ENCODE measurements around the gene USP47. TPM values are rescaled to one million over a fixed set of nuclear protein-coding genes. Genes with fewer than 3 reads are reported as not detected.

Gene USP47
- total and polyA plus RNA-seq, 2 experiments from 2014 or later = 16.3 to 36.7 TPM

DNA sequence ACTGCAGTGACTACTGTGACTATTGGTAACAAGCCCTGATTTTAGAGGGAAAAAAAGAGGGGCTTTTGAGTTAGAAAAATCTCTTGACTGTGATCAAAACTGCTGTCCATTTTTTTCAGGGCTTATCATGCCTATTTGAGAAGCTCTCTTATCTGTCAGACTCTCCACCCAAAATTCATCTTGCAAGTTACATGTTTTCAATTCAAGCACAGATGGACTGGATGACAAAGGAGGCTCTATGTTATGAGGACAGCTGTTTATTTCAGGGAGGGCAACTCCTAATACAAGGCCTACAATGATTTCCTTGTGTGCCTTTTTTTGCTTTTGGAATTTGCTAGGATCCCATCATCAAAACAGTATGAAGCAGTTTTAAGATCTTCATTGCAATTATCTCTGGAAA lies 35.2 kb upstream of the USP47 start:
- Histone ChIP-seq H3K4me2 (no peak overlapping the region), H3K36me3 (ENCODE audit: insufficient read depth) (no peaks in the 10 kb centered on the region), H3K79me2 (replicated peaks; ENCODE audit: insufficient read depth) (no peaks in the 10 kb centered on the region), H3K27me3 (ENCODE audit: insufficient read depth) (no peaks in the 10 kb centered on the region), H3K4me1 (ENCODE audit: insufficient read depth) (no peaks in the 10 kb centered on the region), H2AFZ (no peak overlapping the region), H3F3A (replicated peaks; ENCODE audit: low read depth) (no peaks in the 10 kb centered on the region), H3K9me2 (ENCODE audit: insufficient read depth) (no peaks in the 10 kb centered on the region), H4K20me1 (replicated peaks; ENCODE audit: insufficient read depth) (no peaks in the 10 kb centered on the region), H3K27ac (ENCODE audit: low read depth) (no peak overlapping the region), H3K4me3 (no peak overlapping the region)
- Mint-ChIP-seq H3K4me3 (no peak overlapping the region), H3K27ac (no peak overlapping the region), H3K4me1 (0 out of 3 replicates have a peak, but pooled peaks cover 2% of the 10 kb centered on the region), H3K36me3 (ENCODE audit: low read depth) (no peaks in the 10 kb centered on the region), H3K9me3 (no peaks in the 10 kb centered on the region), H3K27me3 (ENCODE audit: insufficient read depth, low read depth, poor library complexity) (peaks cover 2% of the 10 kb centered on the region)
- DNase-seq (ENCODE audit: low spot score) (no peak), ATAC-seq (no peak)
- TF ChIP-seq, protein P1, sequence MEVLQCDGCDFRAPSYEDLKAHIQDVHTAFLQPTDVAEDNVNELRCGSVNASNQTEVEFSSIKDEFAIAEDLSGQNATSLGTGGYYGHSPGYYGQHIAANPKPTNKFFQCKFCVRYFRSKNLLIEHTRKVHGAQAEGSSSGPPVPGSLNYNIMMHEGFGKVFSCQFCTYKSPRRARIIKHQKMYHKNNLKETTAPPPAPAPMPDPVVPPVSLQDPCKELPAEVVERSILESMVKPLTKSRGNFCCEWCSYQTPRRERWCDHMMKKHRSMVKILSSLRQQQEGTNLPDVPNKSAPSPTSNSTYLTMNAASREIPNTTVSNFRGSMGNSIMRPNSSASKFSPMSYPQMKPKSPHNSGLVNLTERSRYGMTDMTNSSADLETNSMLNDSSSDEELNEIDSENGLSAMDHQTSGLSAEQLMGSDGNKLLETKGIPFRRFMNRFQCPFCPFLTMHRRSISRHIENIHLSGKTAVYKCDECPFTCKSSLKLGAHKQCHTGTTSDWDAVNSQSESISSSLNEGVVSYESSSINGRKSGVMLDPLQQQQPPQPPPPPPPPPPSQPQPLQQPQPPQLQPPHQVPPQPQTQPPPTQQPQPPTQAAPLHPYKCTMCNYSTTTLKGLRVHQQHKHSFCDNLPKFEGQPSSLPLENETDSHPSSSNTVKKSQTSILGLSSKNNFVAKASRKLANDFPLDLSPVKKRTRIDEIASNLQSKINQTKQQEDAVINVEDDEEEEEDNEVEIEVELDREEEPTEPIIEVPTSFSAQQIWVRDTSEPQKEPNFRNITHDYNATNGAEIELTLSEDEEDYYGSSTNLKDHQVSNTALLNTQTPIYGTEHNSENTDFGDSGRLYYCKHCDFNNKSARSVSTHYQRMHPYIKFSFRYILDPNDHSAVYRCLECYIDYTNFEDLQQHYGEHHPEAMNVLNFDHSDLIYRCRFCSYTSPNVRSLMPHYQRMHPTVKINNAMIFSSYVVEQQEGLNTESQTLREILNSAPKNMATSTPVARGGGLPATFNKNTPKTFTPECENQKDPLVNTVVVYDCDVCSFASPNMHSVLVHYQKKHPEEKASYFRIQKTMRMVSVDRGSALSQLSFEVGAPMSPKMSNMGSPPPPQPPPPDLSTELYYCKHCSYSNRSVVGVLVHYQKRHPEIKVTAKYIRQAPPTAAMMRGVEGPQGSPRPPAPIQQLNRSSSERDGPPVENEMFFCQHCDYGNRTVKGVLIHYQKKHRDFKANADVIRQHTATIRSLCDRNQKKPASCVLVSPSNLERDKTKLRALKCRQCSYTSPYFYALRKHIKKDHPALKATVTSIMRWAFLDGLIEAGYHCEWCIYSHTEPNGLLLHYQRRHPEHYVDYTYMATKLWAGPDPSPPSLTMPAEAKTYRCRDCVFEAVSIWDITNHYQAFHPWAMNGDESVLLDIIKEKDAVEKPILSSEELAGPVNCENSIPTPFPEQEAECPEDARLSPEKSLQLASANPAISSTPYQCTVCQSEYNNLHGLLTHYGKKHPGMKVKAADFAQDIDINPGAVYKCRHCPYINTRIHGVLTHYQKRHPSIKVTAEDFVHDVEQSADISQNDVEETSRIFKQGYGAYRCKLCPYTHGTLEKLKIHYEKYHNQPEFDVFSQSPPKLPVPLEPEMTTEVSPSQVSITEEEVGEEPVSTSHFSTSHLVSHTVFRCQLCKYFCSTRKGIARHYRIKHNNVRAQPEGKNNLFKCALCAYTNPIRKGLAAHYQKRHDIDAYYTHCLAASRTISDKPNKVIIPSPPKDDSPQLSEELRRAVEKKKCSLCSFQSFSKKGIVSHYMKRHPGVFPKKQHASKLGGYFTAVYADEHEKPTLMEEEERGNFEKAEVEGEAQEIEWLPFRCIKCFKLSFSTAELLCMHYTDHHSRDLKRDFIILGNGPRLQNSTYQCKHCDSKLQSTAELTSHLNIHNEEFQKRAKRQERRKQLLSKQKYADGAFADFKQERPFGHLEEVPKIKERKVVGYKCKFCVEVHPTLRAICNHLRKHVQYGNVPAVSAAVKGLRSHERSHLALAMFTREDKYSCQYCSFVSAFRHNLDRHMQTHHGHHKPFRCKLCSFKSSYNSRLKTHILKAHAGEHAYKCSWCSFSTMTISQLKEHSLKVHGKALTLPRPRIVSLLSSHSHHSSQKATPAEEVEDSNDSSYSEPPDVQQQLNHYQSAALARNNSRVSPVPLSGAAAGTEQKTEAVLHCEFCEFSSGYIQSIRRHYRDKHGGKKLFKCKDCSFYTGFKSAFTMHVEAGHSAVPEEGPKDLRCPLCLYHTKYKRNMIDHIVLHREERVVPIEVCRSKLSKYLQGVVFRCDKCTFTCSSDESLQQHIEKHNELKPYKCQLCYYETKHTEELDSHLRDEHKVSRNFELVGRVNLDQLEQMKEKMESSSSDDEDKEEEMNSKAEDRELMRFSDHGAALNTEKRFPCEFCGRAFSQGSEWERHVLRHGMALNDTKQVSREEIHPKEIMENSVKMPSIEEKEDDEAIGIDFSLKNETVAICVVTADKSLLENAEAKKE (CRISPR knock-in tag; IDR thresholded peaks at IDR 0.05) = no peak

- Mint-ChIP-seq H3K36me3 (ENCODE audit: low read depth) (no peaks in the 10 kb centered on the region), H3K4me1 (peaks cover 2% of the 10 kb centered on the region; the same call in 1 of the 3 replicates), H3K27ac (no peak overlapping the region), H3K27me3 (ENCODE audit: insufficient read depth, low read depth, poor library complexity) (peaks cover 5% of the 10 kb centered on the region), H3K4me3 (no peak overlapping the region), H3K9me3 (no peaks in the 10 kb centered on the region; the same call in 2 of the 3 replicates)
- H3K27me3 ChIP-seq (ENCODE audit: insufficient read depth) = no peaks in the 10 kb centered on the region
- no peaks in the 10 kb centered on the region for H4K20me1 ChIP-seq (replicated peaks; ENCODE audit: insufficient read depth)
- H3K79me2 ChIP-seq (replicated peaks; ENCODE audit: insufficient read depth) = no peaks in the 10 kb centered on the region
- no peaks in the 10 kb centered on the region for H3F3A ChIP-seq (replicated peaks; ENCODE audit: low read depth)
- no peak overlapping the region for H3K27ac ChIP-seq (ENCODE audit: low read depth)
- H3K4me3 ChIP-seq = no peak overlapping the region
- no peaks in the 10 kb centered on the region for H3K36me3 ChIP-seq (ENCODE audit: insufficient read depth)
- H2AFZ ChIP-seq = no peak overlapping the region
- DNase-seq (ENCODE audit: low spot score) = no peak
- H3K9me2 ChIP-seq (ENCODE audit: insufficient read depth) = no peaks in the 10 kb centered on the region
- ATAC-seq = no peak
- no peak overlapping the region for H3K4me2 ChIP-seq
- H3K4me1 ChIP-seq (ENCODE audit: insufficient read depth) = no peaks in the 10 kb centered on the region
- TF ChIP-seq, protein P2, sequence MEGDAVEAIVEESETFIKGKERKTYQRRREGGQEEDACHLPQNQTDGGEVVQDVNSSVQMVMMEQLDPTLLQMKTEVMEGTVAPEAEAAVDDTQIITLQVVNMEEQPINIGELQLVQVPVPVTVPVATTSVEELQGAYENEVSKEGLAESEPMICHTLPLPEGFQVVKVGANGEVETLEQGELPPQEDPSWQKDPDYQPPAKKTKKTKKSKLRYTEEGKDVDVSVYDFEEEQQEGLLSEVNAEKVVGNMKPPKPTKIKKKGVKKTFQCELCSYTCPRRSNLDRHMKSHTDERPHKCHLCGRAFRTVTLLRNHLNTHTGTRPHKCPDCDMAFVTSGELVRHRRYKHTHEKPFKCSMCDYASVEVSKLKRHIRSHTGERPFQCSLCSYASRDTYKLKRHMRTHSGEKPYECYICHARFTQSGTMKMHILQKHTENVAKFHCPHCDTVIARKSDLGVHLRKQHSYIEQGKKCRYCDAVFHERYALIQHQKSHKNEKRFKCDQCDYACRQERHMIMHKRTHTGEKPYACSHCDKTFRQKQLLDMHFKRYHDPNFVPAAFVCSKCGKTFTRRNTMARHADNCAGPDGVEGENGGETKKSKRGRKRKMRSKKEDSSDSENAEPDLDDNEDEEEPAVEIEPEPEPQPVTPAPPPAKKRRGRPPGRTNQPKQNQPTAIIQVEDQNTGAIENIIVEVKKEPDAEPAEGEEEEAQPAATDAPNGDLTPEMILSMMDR (conservative IDR thresholded peaks at IDR 0.05; ENCODE audit: low read depth in 2 of 2) = no peak
These were observed 33.7 kb upstream of the USP47 start for GRCh38 chr11:11807811-11808782.
